SK-N-MC (cell line): ENCODE measurements around the gene REC8.

Experiments
- DNase-seq: peaks from one replicate; pipeline ENCODE4 v3.0.0-alpha.2; 2011; ENCODE audit warnings: low read depth, low spot score
- H3K27ac ChIP-seq: fragments of 200-600 bp; sonication (generic); 2 replicates; pipeline ENCODE4 v1.5.1; 2016; ENCODE audit warnings: mixed run types
- H3K36me3 ChIP-seq: fragments of 200-600 bp; sonication (generic); 2 replicates; pipeline ENCODE4 v1.6.1; 2017; ENCODE audit warnings: antibody characterized with exemption, low read length, mixed read lengths; ENCODE audit not compliant: insufficient read depth
- H3K4me3 ChIP-seq: fragments of 200-600 bp; sonication (generic); 2 replicates; pipeline ENCODE4 v1.5.1; 2016
- H3K9ac ChIP-seq: fragments of 200-600 bp; sonication (generic); 2 replicates; pipeline ENCODE4 v1.8.0; 2017; ENCODE audit warnings: mixed run types, mixed read lengths; ENCODE audit not compliant: insufficient read length
- H3K9me3 ChIP-seq: fragments of 200-600 bp; sonication (generic); 2 replicates; pipeline ENCODE4 v1.6.1; 2017; ENCODE audit warnings: low read depth, mild to moderate bottlenecking, antibody characterized with exemption, low read length, moderate library complexity, mixed read lengths
- EZH2 ChIP-seq: fragments of 200-600 bp; sonication (generic); IDR thresholded peaks from one replicate; pipeline ENCODE4 v1.6.1; 2017; ENCODE audit warnings: antibody characterized with exemption
- FOXP2 ChIP-seq: optimal IDR thresholded peaks from 2 replicates; pipeline ENCODE3; 2011; ENCODE audit warnings: mild to moderate bottlenecking, moderate library complexity; ENCODE audit not compliant: insufficient read depth; ENCODE audit errors: extremely low read length, control extremely low read depth
- POLR2AphosphoS5 ChIP-seq: IDR thresholded peaks from 2 replicates; pipeline ENCODE4 v1.6.1; 2012; ENCODE audit warnings: mild to moderate bottlenecking, low read depth, low read length, borderline replicate concordance

REC8 gene

GRCh38 chr14:24177891-24178290, 6.0 kb downstream of the REC8 start:
- no peak for TF ChIP-seq POLR2AphosphoS5
- no peak for TF ChIP-seq FOXP2
- no peak for TF ChIP-seq EZH2
- DNase-seq, result no peak
- no peak overlapping the region for H3K27ac ChIP-seq
- no peak overlapping the region for H3K4me3 ChIP-seq
- no peaks in the 10 kb centered on the region for H3K9me3 ChIP-seq
- no peak overlapping the region for H3K9ac ChIP-seq
- H3K36me3 ChIP-seq, result peaks cover 34% of the 10 kb centered on the region; the same call in 1 of the 2 replicates

- no peak for DNase-seq
- H3K36me3 ChIP-seq, result peaks cover 41% of the 10 kb centered on the region; the same call in 1 of the 2 replicates
- no peak overlapping the region for H3K9ac ChIP-seq
- H3K9me3 ChIP-seq, result no peaks in the 10 kb centered on the region
- H3K4me3 ChIP-seq, result no peak overlapping the region
- TF ChIP-seq POLR2AphosphoS5, result no peak
- no peak overlapping the region for H3K27ac ChIP-seq
Observed at GRCh38 chr14:24178399-24179178, 6.7 kb downstream of the REC8 start.

- H3K9ac ChIP-seq, result no peak overlapping the region
- no peaks in the 10 kb centered on the region for H3K9me3 ChIP-seq
- no peak for DNase-seq
- H3K27ac ChIP-seq, result no peak overlapping the region
- no peak overlapping the region for H3K4me3 ChIP-seq
- no peak for TF ChIP-seq POLR2AphosphoS5
- no peak for TF ChIP-seq FOXP2
- TF ChIP-seq EZH2, result no peak
- H3K36me3 ChIP-seq, result peaks cover 47% of the 10 kb centered on the region; the same call in 1 of the 2 replicates
Observed at GRCh38 chr14:24179294-24179960, 7.5 kb downstream of the REC8 start.

- TF ChIP-seq FOXP2 (no peak), EZH2 (no peak), POLR2AphosphoS5 (no peak)
- no peaks in the 10 kb centered on the region for H3K9me3 ChIP-seq
- H3K9ac ChIP-seq, result no peak overlapping the region
- no peak overlapping the region for H3K4me3 ChIP-seq
- no peak for DNase-seq
- no peak overlapping the region for H3K27ac ChIP-seq
- peaks cover 54% of the 10 kb centered on the region; the same call in 1 of the 2 replicates for H3K36me3 ChIP-seq
Observed at GRCh38 chr14:24179961-24180796, 8.3 kb downstream of the REC8 start.

GRCh38 chr14:24181371-24182077, 9.6 kb downstream of the REC8 start:
- H3K27ac ChIP-seq, result no peak overlapping the region
- H3K9ac ChIP-seq, result no peak overlapping the region
- TF ChIP-seq POLR2AphosphoS5, result no peak
- TF ChIP-seq EZH2, result no peak
- no peak for TF ChIP-seq FOXP2
- no peaks in the 10 kb centered on the region for H3K9me3 ChIP-seq
- peaks cover 68% of the 10 kb centered on the region for H3K36me3 ChIP-seq
- H3K4me3 ChIP-seq, result no peak overlapping the region
- DNase-seq, result no peak

GRCh38 chr14:24182110-24182882, 10.4 kb downstream of the REC8 start:
- DNase-seq, result no peak
- TF ChIP-seq FOXP2 (no peak), POLR2AphosphoS5 (no peak), EZH2 (no peak)
- peaks cover 75% of the 10 kb centered on the region for H3K36me3 ChIP-seq

GRCh38 chr14:24183014-24183481, 11.2 kb downstream of the REC8 start:
- H3K36me3 ChIP-seq, result peaks cover 75% of the 10 kb centered on the region
- H3K9ac ChIP-seq, result no peak overlapping the region
- H3K4me3 ChIP-seq, result no peak overlapping the region
- no peaks in the 10 kb centered on the region for H3K9me3 ChIP-seq
- no peak for TF ChIP-seq POLR2AphosphoS5
- no peak for TF ChIP-seq EZH2
- no peak for TF ChIP-seq FOXP2
- DNase-seq, result no peak
- H3K27ac ChIP-seq, result no peak overlapping the region

More at GRCh38 chr14:24182110-24182882, 10.4 kb downstream of the REC8 start:
- no peak overlapping the region for H3K9ac ChIP-seq
- no peak overlapping the region for H3K27ac ChIP-seq
- no peaks in the 10 kb centered on the region for H3K9me3 ChIP-seq
- no peak overlapping the region for H3K4me3 ChIP-seq
